ENCODE data around the gene CPLANE1. TPM values are rescaled to one million over a fixed set of nuclear protein-coding genes. Genes with fewer than 3 reads are reported as not detected.
"Not testable (repeated sequence)": the region's sequence is repeated elsewhere in the genome, so short reads cannot be mapped to it uniquely, and the experiment has no call there.

CPLANE1 gene
- total RNA-seq, 1 experiment from 2014 or later, result 15.5 TPM

- Histone ChIP-seq H3K27ac (no peak overlapping the region), H3K4me3 (no peak overlapping the region), H3K36me3 (peaks cover 12% of the 10 kb centered on the region), H3K4me1 (replicated peaks) (no peaks in the 10 kb centered on the region), H3K9me3 (replicated peaks) (no peaks in the 10 kb centered on the region), H3K27me3 (replicated peaks) (no peaks in the 10 kb centered on the region)
- DNase-seq (ENCODE audit: low read depth in 1 of 2, low spot score in 2 of 2), result no peak
Observed at GRCh38 chr5:37190592-37190991, 58.6 kb downstream of the CPLANE1 start.

GRCh38 chr5:37189355-37189754 is 59.8 kb downstream of the CPLANE1 start:
- peaks cover 4% of the 10 kb centered on the region; the same call in 1 of the 2 replicates for H3K36me3 ChIP-seq
- no peaks in the 10 kb centered on the region for H3K4me1 ChIP-seq (replicated peaks)
- no peak for DNase-seq (ENCODE audit: low read depth in 1 of 2, low spot score in 2 of 2)
- H3K27ac ChIP-seq, result no peak overlapping the region
- H3K27me3 ChIP-seq (replicated peaks), result no peaks in the 10 kb centered on the region
- H3K4me3 ChIP-seq, result no peak overlapping the region
- no peaks in the 10 kb centered on the region for H3K9me3 ChIP-seq (replicated peaks)

GRCh38 chr5:37187465-37187977 is 61.7 kb downstream of the CPLANE1 start:
- Histone ChIP-seq H3K27ac (no peak overlapping the region), H3K9me3 (replicated peaks) (no peaks in the 10 kb centered on the region), H3K36me3 (peaks cover 14% of the 10 kb centered on the region), H3K4me3 (no peak overlapping the region), H3K4me1 (replicated peaks) (no peaks in the 10 kb centered on the region), H3K27me3 (replicated peaks) (no peaks in the 10 kb centered on the region)
- DNase-seq (ENCODE audit: low read depth in 1 of 2, low spot score in 2 of 2), result no peak

DNA sequence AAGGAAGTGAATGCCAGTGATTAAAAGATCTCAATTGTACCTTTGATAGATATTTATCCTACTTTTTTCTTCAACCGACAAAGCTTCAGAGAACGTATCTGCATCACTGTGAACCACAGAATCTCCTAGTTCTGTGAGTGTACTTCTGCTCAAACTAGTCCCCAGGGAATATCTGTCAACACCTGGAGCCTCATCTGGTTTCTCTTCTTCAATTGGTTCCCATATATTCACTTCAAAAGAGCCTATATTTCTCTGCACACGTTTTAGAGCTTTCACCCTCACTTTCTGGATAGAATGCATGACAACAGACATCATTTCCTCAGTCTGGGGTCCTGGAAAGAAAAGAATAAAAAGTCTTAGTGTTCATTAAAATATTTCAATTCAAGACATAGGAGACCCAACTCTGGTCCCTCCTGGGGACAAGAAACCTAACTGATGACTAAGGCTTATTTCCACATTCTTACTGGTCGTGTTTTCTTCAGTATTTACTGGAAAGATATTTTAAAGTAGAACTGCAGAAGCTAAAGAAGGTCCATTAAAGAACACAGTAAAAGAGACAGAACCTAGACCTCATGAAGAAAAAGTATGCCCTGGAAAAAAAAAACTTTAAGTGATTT is 64.3 kb downstream of the CPLANE1 start:
- H3K4me3 ChIP-seq, result no peak overlapping the region
- H3K27me3 ChIP-seq (replicated peaks), result no peaks in the 10 kb centered on the region
- H3K36me3 ChIP-seq, result peaks cover 11% of the 10 kb centered on the region
- H3K4me1 ChIP-seq (replicated peaks), result no peaks in the 10 kb centered on the region
- H3K27ac ChIP-seq, result no peak overlapping the region
- DNase-seq (ENCODE audit: low read depth in 1 of 2, low spot score in 2 of 2), result no peak
- no peaks in the 10 kb centered on the region for H3K9me3 ChIP-seq (replicated peaks)

GRCh38 chr5:37182667-37183066 is 66.5 kb downstream of the CPLANE1 start:
- H3K4me1 ChIP-seq (replicated peaks), result no peaks in the 10 kb centered on the region
- H3K27ac ChIP-seq, result no peak overlapping the region
- DNase-seq (ENCODE audit: low read depth in 1 of 2, low spot score in 2 of 2), result no peak
- no peaks in the 10 kb centered on the region for H3K9me3 ChIP-seq (replicated peaks)
- no peaks in the 10 kb centered on the region for H3K27me3 ChIP-seq (replicated peaks)
- no peak overlapping the region for H3K4me3 ChIP-seq
- H3K36me3 ChIP-seq, result peaks cover 15% of the 10 kb centered on the region

- no peak overlapping the region for H3K27ac ChIP-seq
- H3K27me3 ChIP-seq (replicated peaks), result no peaks in the 10 kb centered on the region
- H3K36me3 ChIP-seq, result peaks cover 66% of the 10 kb centered on the region
- no peak overlapping the region for H3K4me3 ChIP-seq
- DNase-seq (ENCODE audit: low read depth in 1 of 2, low spot score in 2 of 2), result no peak
- H3K9me3 ChIP-seq (replicated peaks), result no peaks in the 10 kb centered on the region
- H3K4me1 ChIP-seq (replicated peaks), result no peaks in the 10 kb centered on the region
Observed at GRCh38 chr5:37174928-37175327, 74.2 kb downstream of the CPLANE1 start.

GRCh38 chr5:37172957-37173356 is 76.2 kb downstream of the CPLANE1 start:
- Histone ChIP-seq H3K27me3 (replicated peaks) (no peaks in the 10 kb centered on the region), H3K4me1 (replicated peaks) (no peaks in the 10 kb centered on the region), H3K4me3 (no peak overlapping the region), H3K27ac (no peak overlapping the region), H3K36me3 (peaks cover 80% of the 10 kb centered on the region), H3K9me3 (replicated peaks) (no peaks in the 10 kb centered on the region)
- DNase-seq (ENCODE audit: low read depth in 1 of 2, low spot score in 2 of 2), result no peak

- Histone ChIP-seq H3K36me3 (peaks cover 65% of the 10 kb centered on the region), H3K9me3 (replicated peaks) (no peaks in the 10 kb centered on the region), H3K27ac (no peak overlapping the region), H3K4me3 (no peak overlapping the region), H3K27me3 (replicated peaks) (no peaks in the 10 kb centered on the region), H3K4me1 (replicated peaks) (no peaks in the 10 kb centered on the region)
- DNase-seq (ENCODE audit: low read depth in 1 of 2, low spot score in 2 of 2), result no peak
Observed at GRCh38 chr5:37170856-37171255, 78.3 kb downstream of the CPLANE1 start.

DNA sequence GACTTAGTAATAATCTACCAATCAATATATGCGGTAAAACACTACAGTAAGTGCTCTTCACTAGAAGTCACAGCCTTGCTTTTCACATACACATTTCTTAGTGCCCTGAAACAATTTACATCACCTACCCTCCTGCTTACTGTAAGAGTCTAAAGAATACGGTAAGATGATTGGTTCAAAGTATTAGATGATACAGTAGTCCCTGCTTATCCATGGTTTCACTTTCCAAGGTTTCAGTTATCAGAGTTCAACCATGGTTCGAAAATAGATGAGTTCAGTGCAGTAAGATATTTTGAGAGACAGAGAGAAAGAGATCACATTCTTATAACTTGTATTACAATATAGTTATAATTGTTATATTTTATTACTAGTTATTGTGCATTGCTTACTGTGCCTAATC is 83.0 kb downstream of the CPLANE1 start:
- Histone ChIP-seq H3K36me3 (peaks cover 37% of the 10 kb centered on the region), H3K4me3 (no peak overlapping the region), H3K27me3 (replicated peaks) (no peaks in the 10 kb centered on the region), H3K27ac (no peak overlapping the region), H3K9me3 (replicated peaks) (no peaks in the 10 kb centered on the region), H3K4me1 (replicated peaks) (no peaks in the 10 kb centered on the region)
- DNase-seq (ENCODE audit: low read depth in 1 of 2, low spot score in 2 of 2), result no peak

- DNase-seq (ENCODE audit: low read depth in 1 of 2, low spot score in 2 of 2), result no peak
- Histone ChIP-seq H3K36me3 (peaks cover 33% of the 10 kb centered on the region), H3K27me3 (replicated peaks) (no peaks in the 10 kb centered on the region), H3K4me3 (no peak overlapping the region), H3K4me1 (replicated peaks) (no peaks in the 10 kb centered on the region), H3K27ac (no peak overlapping the region), H3K9me3 (replicated peaks) (no peaks in the 10 kb centered on the region)
Observed at GRCh38 chr5:37165761-37166160, 83.4 kb downstream of the CPLANE1 start.

- DNase-seq (ENCODE audit: low read depth in 1 of 2, low spot score in 2 of 2), result no peak
- Histone ChIP-seq H3K9me3 (replicated peaks) (no peaks in the 10 kb centered on the region), H3K4me1 (replicated peaks) (no peaks in the 10 kb centered on the region), H3K4me3 (no peak overlapping the region), H3K36me3 (peaks cover 46% of the 10 kb centered on the region), H3K27me3 (replicated peaks) (no peaks in the 10 kb centered on the region), H3K27ac (no peak overlapping the region)
Observed at GRCh38 chr5:37153661-37154060, 95.5 kb downstream of the CPLANE1 start.

- no peak overlapping the region for H3K4me3 ChIP-seq
- H3K27me3 ChIP-seq (replicated peaks), result no peaks in the 10 kb centered on the region
- no peaks in the 10 kb centered on the region for H3K9me3 ChIP-seq (replicated peaks)
- peaks cover 41% of the 10 kb centered on the region for H3K36me3 ChIP-seq
- no peak for DNase-seq (ENCODE audit: low read depth in 1 of 2, low spot score in 2 of 2)
- no peaks in the 10 kb centered on the region for H3K4me1 ChIP-seq (replicated peaks)
- H3K27ac ChIP-seq, result no peak overlapping the region
Observed at GRCh38 chr5:37146896-37147295, 102.3 kb downstream of the CPLANE1 start.

DNA sequence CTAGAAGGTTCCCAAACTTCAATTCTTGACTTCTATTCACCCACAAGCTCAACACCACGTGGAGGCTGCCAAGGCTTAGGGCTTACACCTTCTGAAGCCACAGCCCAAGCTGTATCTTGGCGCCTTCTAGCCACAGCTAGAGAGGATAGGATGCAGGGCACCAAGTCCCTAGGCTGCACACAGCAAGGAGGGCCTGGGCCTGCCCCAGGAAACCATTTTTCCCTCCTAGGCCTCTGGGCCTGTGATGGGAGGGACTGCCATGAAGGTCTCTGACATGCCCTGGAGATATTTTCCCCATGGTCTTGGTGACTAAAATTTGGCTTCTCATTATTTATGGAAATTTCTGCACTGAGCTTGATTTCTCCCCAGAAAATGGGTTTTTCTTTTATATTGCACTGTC is 112.5 kb downstream of the CPLANE1 start:
- peaks cover 3% of the 10 kb centered on the region for H3K4me1 ChIP-seq (replicated peaks)
- peaks cover 44% of the 10 kb centered on the region for H3K36me3 ChIP-seq
- no peaks in the 10 kb centered on the region for H3K9me3 ChIP-seq (replicated peaks)
- H3K27ac ChIP-seq, result no peak overlapping the region
- DNase-seq (ENCODE audit: low read depth in 1 of 2, low spot score in 2 of 2), result no peak
- no peaks in the 10 kb centered on the region for H3K27me3 ChIP-seq (replicated peaks)
- H3K4me3 ChIP-seq, result no peak overlapping the region

- peaks cover 36% of the 10 kb centered on the region for H3K36me3 ChIP-seq
- not testable (repeated sequence) for H3K9me3 ChIP-seq (replicated peaks); H3K27ac ChIP-seq; DNase-seq (ENCODE audit: low read depth in 1 of 2, low spot score in 2 of 2); H3K27me3 ChIP-seq (replicated peaks); H3K4me1 ChIP-seq (replicated peaks); H3K4me3 ChIP-seq
Observed at GRCh38 chr5:37135312-37135711, 113.9 kb downstream of the CPLANE1 start.

DNA sequence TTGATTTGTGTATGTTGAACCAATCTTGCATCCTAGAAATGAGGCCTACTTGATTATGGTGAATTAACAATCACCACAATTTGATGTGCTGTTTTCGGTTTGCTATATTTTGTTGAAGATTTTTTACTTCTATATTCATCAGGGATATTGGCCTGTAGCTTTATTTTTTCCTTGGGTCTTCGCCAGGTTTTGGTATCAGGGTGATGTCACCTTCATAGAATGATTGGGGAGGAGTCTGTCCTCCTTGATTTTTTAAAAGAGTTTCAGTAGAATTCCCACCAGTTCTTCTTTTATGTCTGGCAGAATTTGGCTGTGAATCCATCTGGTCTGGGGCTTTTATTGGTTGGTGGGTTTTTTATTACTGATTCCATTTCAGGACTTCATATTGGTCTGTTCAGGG is 115.2 kb downstream of the CPLANE1 start:
- Histone ChIP-seq H3K27me3 (replicated peaks) (no peaks in the 10 kb centered on the region), H3K4me1 (replicated peaks) (peaks cover 3% of the 10 kb centered on the region), H3K9me3 (replicated peaks) (no peaks in the 10 kb centered on the region), H3K27ac (no peak overlapping the region), H3K36me3 (peaks cover 46% of the 10 kb centered on the region), H3K4me3 (no peak overlapping the region)
- DNase-seq (ENCODE audit: low read depth in 1 of 2, low spot score in 2 of 2), result no peak

Data from SJSA1 (cell line).